Uterus (tissue), 2 donors: ENCODE data around the gene CHST5.

Experiments used
- CTCF ChIP-seq, 4 experiments: fragments of 200-600 bp in 2 of 4; fragments of 450-650 bp in 2 of 4; sonication (generic) in 2 of 4; IDR thresholded peaks; one replicate each; pipeline ENCODE4 v1.5.1; 2016 to 2019; ENCODE audit warnings: antibody characterized with exemption in 4 of 4, mild to moderate bottlenecking in 2 of 4, moderate library complexity in 1 of 4
- POLR2A ChIP-seq, 2 donors: fragments of 450-650 bp; IDR thresholded peaks; one replicate each; pipeline ENCODE4 v1.6.1; 2016; ENCODE audit warnings: antibody characterized with exemption in 2 of 2, mild to moderate bottlenecking in 1 of 2, moderate library complexity in 1 of 2

- TF ChIP-seq CTCF (IDR thresholded peaks at IDR 0.05) (no peak), POLR2A (IDR thresholded peaks at IDR 0.05) (no peak)
Observed at GRCh38 chr16:75578725-75579124, 42.8 kb upstream of the CHST5 start.
